GM12801 (cell line): ENCODE data around the gene MTERF2.

Experiments
- TF ChIP-seq, protein P1 (sequence below): IDR thresholded peaks from one replicate; pipeline ENCODE4 v1.5.1; 2011; ENCODE audit warnings: control low read depth; ENCODE audit not compliant: insufficient read length; ENCODE audit errors: extremely low read depth

Gene MTERF2

DNA sequence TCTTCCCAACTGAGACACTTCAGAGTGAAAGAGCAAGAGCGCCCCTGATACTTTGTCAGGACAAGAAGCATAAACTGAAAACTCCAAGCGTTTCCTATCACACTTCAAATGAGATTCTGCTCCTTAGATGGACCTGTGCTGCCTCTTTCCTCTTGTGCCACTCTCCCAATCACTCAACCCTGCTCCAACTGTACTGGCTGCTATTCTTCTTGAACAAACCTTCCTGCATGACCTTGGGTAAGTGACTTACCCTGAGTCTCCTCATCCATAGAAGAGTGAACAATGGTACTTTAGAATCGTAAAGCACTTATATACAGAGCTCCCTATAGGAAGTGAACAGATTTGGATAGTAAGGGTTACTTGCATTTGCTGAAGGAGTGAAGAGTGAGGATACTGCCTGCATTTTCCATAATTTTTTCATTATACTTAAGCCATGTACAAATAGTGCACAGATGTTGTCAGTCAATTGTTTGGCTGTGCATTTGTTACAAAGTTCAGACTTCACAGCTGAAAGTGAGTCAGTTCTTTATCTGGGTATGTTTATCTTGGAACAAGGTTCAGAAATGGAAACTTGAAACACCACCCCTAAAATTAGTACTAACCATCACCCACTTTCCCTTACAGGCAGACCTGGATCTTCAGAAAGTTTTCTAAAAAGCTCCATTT is 10.8 kb downstream of the MTERF2 start:
- TF ChIP-seq, protein P1, sequence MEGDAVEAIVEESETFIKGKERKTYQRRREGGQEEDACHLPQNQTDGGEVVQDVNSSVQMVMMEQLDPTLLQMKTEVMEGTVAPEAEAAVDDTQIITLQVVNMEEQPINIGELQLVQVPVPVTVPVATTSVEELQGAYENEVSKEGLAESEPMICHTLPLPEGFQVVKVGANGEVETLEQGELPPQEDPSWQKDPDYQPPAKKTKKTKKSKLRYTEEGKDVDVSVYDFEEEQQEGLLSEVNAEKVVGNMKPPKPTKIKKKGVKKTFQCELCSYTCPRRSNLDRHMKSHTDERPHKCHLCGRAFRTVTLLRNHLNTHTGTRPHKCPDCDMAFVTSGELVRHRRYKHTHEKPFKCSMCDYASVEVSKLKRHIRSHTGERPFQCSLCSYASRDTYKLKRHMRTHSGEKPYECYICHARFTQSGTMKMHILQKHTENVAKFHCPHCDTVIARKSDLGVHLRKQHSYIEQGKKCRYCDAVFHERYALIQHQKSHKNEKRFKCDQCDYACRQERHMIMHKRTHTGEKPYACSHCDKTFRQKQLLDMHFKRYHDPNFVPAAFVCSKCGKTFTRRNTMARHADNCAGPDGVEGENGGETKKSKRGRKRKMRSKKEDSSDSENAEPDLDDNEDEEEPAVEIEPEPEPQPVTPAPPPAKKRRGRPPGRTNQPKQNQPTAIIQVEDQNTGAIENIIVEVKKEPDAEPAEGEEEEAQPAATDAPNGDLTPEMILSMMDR, result no peak

DNA sequence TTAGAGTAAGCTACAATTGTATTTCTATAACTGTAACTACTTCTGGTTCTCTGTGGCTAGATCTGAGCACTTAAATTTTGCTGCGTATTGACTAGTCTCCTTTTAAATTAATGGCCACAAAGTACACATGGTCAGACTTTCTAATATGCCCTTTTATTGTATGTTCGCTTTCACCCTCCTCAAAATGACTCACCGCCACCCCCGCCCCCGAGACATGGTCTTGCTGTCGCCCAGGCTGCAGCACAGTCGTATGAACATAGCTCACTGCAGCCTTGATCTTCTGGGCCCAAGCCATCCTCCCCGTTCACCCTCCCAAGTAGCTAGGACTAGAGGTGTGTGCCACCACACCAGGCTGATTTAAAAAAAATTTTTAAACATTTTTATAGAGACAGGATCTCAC is 11.8 kb downstream of the MTERF2 start:
- TF ChIP-seq, protein P1, result no peak

DNA sequence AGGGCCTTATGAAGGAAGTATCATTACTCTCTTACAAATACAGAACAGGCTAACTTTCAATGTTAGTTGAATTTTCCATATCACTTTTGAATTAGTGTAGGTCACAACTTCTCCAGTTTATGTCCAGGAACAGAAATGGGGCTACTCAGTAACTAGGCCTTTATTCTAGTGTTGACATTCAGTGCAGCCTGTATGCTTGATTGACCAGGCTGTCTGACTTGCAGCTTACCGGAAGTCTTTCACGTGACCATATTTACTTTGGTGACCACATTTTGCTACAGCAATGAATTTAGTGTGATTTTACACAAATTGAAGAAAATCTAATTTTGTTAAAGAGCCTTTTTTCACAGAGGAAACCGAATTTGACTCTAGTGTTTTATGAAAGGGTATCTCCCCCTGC is 12.4 kb downstream of the MTERF2 start:
- TF ChIP-seq, protein P1, result no peak

DNA sequence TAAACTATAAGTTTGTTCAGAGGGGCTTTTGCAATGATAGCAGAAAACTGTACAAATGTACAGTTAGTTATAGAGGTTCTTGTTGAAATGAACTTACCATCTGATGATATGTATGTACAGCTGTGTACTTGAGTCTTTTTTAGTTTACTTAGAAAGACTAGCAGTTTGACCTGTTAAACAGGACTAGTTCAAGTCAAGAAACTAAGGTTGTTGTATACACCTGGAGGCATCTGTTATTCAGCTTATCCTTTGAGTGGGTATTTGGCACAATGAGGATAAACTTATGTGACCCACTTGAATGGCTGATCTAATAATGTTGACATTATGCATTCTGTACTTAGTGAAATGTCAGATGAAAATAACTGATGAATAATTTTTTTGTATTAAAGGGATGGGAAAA is 13.4 kb downstream of the MTERF2 start:
- TF ChIP-seq, protein P1, result no peak

DNA sequence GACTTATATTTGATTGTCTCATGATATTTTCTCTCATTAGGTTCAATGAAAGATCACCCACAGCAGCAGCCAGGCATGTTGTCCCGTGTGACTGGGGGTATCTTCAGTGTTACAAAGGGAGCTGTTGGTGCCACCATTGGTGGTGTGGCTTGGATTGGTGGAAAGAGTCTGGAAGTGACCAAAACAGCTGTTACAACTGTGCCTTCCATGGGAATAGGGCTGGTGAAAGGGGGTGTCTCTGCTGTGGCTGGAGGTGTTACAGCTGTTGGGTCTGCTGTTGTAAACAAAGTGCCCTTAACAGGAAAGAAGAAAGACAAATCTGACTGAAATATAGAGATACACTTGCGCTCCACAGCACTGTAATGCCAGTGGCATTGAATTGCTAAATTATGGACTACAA is 15.9 kb downstream of the MTERF2 start:
- TF ChIP-seq, protein P1, result no peak

DNA sequence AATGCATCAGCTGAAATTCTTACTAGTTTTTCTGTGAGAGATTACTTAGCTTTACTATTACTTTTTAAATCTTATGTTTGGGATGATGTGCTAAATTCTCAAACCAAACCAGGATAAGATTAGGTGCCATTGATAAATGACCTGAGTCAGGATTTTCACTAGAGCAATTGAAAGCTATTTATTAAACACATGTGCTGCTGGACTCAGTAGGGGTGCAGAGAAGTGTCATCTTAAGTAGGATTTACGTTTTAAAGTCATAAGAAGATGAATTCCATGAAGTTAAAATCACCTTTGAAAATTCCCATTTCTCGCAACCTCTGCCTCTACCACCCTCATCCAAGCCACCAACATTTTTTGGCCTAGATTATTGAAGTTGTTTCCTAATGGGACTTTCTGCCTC is 22.4 kb downstream of the MTERF2 start:
- TF ChIP-seq, protein P1, result no peak

DNA sequence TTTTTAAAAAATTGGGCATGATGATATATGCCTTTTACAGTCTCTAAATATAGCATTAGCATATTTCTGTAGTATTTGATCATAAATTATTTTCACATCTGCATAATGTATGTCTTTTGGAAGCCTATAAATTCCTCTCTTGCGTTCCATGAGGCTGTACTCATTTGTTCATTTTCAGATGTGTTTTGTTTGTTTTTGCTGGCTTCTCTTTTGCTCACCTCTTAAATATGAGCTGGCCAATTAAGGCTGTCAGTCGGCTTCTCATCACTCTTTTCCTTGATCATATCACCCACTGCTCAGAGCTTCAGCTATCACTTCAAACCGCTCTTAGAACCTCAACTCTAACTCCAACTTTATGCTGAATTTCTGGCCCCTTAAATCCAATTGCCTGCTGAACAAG is 24.7 kb downstream of the MTERF2 start:
- TF ChIP-seq, protein P1, result no peak
